Chondrocyte (in vitro differentiated cells): Measurements from ENCODE around the gene ACTG2. TPM values are rescaled to one million over a fixed set of nuclear protein-coding genes. Genes with fewer than 3 reads are reported as not detected.

Source experiments
- DNase-seq: peaks from one replicate; pipeline ENCODE4 v3.0.0; 2021; ENCODE audit warnings: mixed read lengths, low spot score
- H3K27ac Mint-ChIP-seq: one replicate; pipeline ENCODE4 v1.8.0; 2021; ENCODE audit warnings: mild to moderate bottlenecking, moderate library complexity, mixed read lengths; ENCODE audit not compliant: unreplicated experiment
- H3K27me3 Mint-ChIP-seq: 2 replicates; pipeline ENCODE4 v1.8.0; 2021; ENCODE audit warnings: low read depth, mixed read lengths
- H3K36me3 Mint-ChIP-seq: 2 replicates; pipeline ENCODE4 v1.8.0; 2021; ENCODE audit warnings: low read depth, mixed read lengths
- H3K4me1 Mint-ChIP-seq: 2 replicates; pipeline ENCODE4 v1.8.0; 2021; ENCODE audit warnings: low read depth, mild to moderate bottlenecking, mixed read lengths
- H3K4me3 Mint-ChIP-seq: one replicate; pipeline ENCODE4 v1.8.0; 2021; ENCODE audit warnings: mild to moderate bottlenecking, moderate library complexity, mixed read lengths; ENCODE audit not compliant: unreplicated experiment
- H3K9me3 Mint-ChIP-seq: 2 replicates; pipeline ENCODE4 v1.8.0; 2021; ENCODE audit warnings: low read depth, mixed read lengths
- total RNA-seq: library from RNA; stranded (reverse); gene quantifications from 3 replicates; pipeline ENCODE4 v1.2.1, GENCODE V29; 2021
- TF ChIP-seq, protein P1 (sequence below): fragments of 200-600 bp; sonication (generic); IDR thresholded peaks from 2 replicates; pipeline ENCODE4 v1.5.0; 2021; ENCODE audit warnings: antibody characterized with exemption, mild to moderate bottlenecking, moderate library complexity

ACTG2 gene
- total RNA-seq, 1 donor from 2014 or later, result 1,480 TPM

DNA sequence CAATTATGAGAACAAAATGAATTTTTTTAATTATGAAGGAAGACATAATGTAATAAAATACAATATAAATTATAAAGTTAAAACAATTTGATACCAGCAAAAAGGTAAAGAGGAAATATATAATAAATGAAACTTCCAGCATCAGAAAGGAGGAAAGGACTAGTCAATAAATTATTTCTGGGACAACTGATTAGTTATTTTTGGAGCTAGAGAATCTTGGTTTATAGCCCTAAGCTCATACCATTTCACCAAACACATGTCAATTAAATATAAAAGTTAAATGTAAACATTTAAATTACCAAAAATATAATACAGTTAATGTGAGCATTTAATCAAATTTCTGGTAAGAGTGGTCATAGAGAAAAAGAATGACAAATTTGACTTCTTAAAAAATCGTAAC, 12.1 kb downstream of the ACTG2 start:
- Mint-ChIP-seq H3K4me3 (no peak overlapping the region), H3K9me3 (no peaks in the 10 kb centered on the region), H3K27ac (no peak overlapping the region), H3K27me3 (no peaks in the 10 kb centered on the region), H3K36me3 (peaks cover 34% of the 10 kb centered on the region), H3K4me1 (peaks cover 52% of the 10 kb centered on the region)
- TF ChIP-seq, protein P1, sequence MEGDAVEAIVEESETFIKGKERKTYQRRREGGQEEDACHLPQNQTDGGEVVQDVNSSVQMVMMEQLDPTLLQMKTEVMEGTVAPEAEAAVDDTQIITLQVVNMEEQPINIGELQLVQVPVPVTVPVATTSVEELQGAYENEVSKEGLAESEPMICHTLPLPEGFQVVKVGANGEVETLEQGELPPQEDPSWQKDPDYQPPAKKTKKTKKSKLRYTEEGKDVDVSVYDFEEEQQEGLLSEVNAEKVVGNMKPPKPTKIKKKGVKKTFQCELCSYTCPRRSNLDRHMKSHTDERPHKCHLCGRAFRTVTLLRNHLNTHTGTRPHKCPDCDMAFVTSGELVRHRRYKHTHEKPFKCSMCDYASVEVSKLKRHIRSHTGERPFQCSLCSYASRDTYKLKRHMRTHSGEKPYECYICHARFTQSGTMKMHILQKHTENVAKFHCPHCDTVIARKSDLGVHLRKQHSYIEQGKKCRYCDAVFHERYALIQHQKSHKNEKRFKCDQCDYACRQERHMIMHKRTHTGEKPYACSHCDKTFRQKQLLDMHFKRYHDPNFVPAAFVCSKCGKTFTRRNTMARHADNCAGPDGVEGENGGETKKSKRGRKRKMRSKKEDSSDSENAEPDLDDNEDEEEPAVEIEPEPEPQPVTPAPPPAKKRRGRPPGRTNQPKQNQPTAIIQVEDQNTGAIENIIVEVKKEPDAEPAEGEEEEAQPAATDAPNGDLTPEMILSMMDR, result no peak
- DNase-seq, result no peak

DNA sequence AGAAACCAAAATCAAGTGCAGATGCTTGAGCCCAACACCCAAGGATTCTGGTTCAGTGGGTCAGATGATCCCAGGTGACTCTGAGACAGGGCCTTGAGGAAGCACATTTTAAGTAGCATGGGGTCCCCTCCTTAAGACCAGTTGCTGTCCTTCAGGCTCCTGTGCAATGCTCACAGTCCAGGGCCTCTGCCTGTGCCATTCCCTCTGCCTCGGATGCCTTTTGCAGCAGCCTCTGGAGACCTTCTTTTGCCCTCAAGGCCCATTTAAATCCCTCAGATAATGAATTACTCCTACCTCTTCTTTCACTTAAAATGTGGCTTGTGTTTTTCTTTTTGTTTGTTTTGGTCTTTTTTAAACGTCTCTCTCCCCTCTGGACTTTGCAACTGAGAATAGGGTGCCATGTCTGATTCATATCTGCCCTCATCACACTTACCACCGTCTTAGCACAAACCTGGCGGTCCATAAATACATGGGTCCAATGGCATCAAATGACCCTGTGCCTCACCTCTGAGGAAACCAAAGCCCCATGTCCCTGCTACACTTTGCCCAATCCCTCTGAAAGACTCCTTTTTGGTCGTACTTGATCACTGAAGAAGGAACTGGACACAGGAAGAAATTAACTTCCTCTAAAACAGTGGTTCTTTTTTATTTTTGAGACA, 14.2 kb downstream of the ACTG2 start:
- Mint-ChIP-seq H3K9me3 (no peaks in the 10 kb centered on the region), H3K4me3 (no peak overlapping the region), H3K27ac (peak overlapping the region; percentile 74), H3K27me3 (no peaks in the 10 kb centered on the region), H3K36me3 (peaks cover 26% of the 10 kb centered on the region), H3K4me1 (peaks cover 34% of the 10 kb centered on the region)
- no peak for DNase-seq
- TF ChIP-seq, protein P1, result no peak

DNA sequence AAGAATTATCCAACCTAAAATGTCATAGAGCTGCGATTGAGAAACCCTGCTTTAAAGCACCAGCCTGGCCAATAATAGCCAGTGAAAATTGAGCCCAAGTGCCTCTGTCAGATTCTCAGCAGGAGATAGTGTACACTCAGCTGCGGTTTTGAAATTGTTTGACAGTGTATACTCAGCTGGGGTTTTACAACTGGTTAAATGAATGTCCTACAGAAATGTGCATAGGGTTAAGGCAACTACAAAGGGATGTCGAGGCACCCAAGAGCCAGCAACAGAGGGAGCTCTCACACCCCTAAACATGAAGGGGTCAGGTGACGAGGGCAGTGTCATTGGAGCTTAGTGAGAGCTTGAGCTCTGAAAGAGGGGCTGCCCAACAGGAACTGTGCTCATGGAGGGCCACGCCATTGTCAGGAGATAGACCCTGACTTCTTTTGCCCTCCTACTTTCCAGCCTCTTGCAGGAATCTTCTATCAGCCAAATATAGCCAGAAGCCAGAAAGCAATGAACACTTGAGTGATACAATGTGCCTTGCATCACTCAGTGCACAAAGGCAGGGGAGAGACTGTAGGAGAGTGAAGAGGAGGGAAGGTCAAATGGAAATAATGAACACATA, 15.1 kb downstream of the ACTG2 start:
- H3K27me3 Mint-ChIP-seq, result no peaks in the 10 kb centered on the region
- TF ChIP-seq, protein P1, result peak; percentile 58
- no peaks in the 10 kb centered on the region for H3K9me3 Mint-ChIP-seq
- no peak overlapping the region for H3K4me3 Mint-ChIP-seq
- no peak for DNase-seq
- peaks cover 25% of the 10 kb centered on the region for H3K4me1 Mint-ChIP-seq
- H3K27ac Mint-ChIP-seq, result peak overlapping the region; percentile 74
- H3K36me3 Mint-ChIP-seq, result peaks cover 19% of the 10 kb centered on the region

DNA sequence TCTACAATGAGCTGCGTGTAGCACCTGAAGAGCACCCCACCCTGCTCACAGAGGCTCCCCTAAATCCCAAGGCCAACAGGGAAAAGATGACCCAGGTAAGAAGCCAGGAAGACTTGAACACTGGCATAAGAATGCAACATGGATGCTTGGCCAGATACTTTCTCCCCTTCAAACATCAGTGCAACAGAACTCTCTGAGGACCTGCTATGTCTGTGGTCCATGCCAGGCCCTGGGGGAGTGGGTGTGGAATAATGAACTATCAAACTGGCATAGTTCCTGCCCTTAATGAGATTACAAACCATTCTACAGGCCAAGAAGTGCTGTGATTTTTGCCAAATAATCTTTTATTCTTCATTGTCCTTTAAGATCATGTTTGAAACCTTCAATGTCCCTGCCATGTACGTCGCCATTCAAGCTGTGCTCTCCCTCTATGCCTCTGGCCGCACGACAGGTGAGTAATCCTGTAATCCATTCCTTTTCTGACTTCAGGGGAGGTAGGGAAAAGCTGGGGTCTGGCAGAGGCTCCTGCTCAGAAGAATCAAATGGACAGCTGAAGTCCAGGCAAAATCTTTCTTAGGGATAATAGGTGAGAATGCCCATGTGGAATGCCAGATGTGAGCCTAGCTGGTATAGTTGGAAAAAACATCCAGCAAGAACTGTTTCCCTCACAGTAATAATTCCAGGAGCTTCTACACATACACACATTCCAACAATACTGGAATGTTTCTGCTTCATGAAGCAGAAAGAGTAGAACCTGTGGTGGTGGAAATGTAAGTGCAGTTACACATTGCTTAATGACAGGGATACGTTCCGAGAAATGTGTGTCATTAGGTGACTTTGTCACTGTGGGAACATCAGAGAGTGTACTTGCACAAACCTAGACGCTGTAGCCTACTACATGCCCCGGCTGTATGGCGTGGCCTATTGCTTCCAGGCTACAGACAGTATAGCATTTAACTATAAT, 16.2 kb downstream of the ACTG2 start:
- H3K4me1 Mint-ChIP-seq, result peaks cover 23% of the 10 kb centered on the region
- H3K27ac Mint-ChIP-seq, result peak overlapping the region; percentile 43
- H3K27me3 Mint-ChIP-seq, result no peaks in the 10 kb centered on the region
- TF ChIP-seq, protein P1, result no peak
- H3K9me3 Mint-ChIP-seq, result no peaks in the 10 kb centered on the region
- no peak for DNase-seq
- H3K4me3 Mint-ChIP-seq, result no peak overlapping the region
- peaks cover 24% of the 10 kb centered on the region for H3K36me3 Mint-ChIP-seq

DNA sequence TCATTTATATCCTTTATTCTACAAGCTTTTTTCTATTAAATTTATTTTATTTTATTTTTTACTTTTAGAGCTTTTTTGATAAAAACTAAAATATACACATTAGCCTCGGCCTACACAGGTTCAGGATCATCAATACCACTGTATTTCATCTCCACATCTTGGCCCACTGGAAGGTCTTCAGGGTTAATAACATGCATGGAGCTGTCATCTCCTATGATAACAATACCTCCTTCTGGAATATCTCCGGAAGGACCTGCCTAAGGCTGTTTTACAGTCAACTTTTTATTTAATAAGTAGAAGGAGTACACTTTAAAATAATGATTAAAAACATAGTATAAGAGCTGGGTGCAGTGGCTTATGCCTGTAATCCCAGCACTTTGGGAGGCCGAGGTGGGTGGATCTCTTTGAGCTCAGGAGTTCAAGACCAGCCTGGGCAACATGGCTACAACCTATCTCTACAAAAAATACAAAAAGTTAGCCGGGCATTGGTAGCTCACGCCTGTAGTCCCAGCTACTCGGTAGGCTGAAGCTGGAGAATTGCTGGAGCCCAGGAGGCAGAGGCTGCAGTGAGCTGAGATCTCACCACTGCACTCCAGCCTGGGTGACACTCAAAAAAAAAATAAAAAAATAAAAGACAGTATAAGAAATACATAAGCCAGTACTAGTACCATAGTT, 18.2 kb downstream of the ACTG2 start:
- H3K27ac Mint-ChIP-seq, result no peak overlapping the region

More for the DNA sequence above, 18.2 kb downstream of the ACTG2 start:
- Mint-ChIP-seq H3K9me3 (no peaks in the 10 kb centered on the region), H3K27me3 (no peaks in the 10 kb centered on the region), H3K36me3 (peaks cover 37% of the 10 kb centered on the region), H3K4me3 (no peak overlapping the region), H3K4me1 (peaks cover 23% of the 10 kb centered on the region)
- TF ChIP-seq, protein P1, result no peak
- no peak for DNase-seq
